HG03064 (cell line): ENCODE results near the gene SDCCAG8.

ENCODE experiments used
- ATAC-seq: cut with Tn5 transposase; IDR thresholded peaks from one replicate; pipeline ENCODE4 v1.9.1; 2021; ENCODE audit warnings: low read depth; ENCODE audit not compliant: unreplicated experiment

The SDCCAG8 gene

GRCh38 chr1:243378669-243379068, 122.8 kb downstream of the SDCCAG8 start:
- no peak for ATAC-seq

- ATAC-seq: no peak
Measured at GRCh38 chr1:243379208-243379607, 123.4 kb downstream of the SDCCAG8 start.

DNA sequence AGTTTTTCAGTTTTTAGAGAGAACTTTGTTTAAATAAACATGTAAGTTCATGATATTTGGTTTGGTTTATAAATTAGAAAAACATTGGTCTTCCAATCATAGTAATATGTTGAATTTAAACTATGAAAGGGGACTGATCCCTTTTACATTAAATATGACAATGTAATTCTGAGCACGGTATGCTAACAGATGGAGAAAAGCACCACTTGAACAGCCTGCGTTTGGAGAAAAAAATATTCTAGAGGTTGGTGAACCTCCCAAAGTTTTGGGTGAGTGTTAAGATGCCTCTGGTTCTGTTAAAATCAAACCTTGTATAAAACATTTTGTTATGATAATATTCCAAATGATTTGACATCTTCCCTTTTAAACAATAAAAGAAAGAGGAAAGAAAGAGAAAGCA, 123.9 kb downstream of the SDCCAG8 start:
- ATAC-seq: no peak

GRCh38 chr1:243388276-243388675, 132.4 kb downstream of the SDCCAG8 start:
- ATAC-seq: no peak

DNA sequence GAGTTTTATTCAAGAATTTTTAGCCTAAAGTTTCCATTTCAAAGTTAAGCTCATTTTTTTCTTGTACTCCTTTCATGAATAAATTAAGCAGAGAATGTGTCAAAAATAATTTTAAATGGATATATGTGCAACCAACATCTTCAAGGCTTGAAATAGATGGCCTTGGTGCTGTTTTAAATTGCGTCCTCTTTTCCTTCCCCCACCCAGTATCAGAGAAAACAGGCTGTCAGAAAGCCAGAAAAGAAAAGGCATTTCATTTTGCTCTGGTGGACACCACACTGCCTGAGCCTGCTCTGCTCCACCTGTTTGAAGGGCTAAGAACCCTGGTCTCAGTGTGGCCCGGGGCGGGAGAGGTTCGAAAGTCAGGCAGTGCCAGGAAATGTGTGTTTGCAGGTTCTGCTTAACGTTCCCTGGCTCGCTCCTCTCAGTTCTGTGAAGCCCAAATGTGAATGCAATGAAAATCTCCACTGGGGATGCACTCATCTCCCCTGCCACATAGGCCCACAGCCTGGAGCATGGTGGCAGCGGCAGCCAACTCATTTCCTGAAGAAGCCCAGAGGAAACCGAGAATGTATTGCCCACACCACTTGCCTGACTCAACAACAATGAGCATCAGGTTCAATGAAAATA, 134.4 kb downstream of the SDCCAG8 start:
- ATAC-seq: no peak

DNA sequence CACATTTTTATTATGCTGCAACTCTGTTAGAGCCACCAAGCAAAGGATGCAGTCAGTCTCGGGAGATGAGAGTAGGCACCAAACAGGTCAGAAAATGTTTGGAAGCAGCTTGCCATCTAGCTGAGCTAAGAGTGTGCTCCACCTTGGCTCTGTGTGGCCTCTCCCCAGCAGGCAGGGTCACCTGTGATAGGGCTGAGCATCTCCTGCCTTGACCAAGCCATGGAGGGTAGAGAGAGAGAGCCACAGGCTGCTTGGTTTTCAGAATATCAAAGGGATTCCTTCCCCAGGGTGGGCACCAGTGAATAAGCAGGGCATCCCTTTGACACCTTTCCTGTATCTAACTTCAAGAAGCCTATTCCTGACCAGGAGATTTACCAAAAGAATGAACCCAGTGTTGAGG, 135.5 kb downstream of the SDCCAG8 start:
- no peak for ATAC-seq

GRCh38 chr1:243393096-243393495, 137.3 kb downstream of the SDCCAG8 start:
- no peak for ATAC-seq

GRCh38 chr1:243394066-243394465, 138.2 kb downstream of the SDCCAG8 start:
- no peak for ATAC-seq

- no peak for ATAC-seq
Measured at GRCh38 chr1:243394601-243395464, 139.0 kb downstream of the SDCCAG8 start.

GRCh38 chr1:243396424-243396823, 140.6 kb downstream of the SDCCAG8 start:
- ATAC-seq: no peak

DNA sequence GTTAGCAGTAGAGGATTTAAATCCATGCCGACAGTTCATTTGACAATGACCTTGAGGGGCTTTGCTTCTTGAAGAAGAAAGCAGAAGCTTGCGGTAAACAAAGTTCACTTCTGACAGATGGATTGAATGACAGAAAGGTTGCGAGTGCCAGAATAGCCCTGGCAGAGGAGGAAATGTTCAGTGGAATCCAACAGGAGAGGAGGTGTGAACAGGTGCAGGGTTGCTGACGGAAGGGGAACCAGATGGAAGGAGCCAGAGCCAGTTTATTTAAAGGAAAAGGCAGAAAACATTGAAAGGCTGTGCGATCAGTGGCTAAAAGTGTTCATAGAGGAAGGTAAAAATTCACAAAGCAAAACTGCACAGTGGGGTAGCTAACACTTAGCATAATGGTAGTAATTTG, 141.0 kb downstream of the SDCCAG8 start:
- ATAC-seq: no peak

DNA sequence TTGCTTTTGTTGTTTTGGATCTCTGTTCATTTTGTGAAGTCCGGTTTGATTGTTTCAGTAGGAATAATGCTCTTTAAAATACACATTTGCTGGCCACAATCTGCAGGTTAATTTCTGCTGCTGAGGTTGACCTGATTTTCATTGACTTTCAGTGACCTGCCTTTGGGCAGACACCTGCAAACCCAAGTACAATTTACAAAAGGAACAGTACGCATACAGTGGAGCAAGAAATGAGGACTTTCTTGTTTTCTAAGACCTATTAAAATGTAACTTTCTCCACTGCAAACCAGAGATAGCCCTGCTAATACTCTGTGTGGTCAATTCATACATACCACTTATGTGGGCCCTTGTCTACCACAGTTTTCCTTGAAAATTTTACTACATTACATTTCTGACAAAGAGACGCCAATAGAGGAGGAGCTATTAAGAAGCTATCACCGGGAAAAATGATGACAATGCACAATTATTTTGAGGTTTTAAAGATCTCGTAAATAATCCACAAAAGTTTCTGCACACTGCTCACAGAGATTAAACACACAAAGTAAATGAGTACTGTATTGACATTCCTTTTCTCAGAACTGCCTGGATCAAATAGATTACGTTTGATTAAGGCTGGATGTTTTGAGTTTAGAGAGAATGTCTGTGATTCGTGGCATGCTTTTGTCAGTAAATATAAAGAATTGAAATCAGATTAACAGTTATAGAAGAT, 141.9 kb downstream of the SDCCAG8 start:
- ATAC-seq: no peak

GRCh38 chr1:243399561-243400155, 143.8 kb downstream of the SDCCAG8 start:
- no peak for ATAC-seq

DNA sequence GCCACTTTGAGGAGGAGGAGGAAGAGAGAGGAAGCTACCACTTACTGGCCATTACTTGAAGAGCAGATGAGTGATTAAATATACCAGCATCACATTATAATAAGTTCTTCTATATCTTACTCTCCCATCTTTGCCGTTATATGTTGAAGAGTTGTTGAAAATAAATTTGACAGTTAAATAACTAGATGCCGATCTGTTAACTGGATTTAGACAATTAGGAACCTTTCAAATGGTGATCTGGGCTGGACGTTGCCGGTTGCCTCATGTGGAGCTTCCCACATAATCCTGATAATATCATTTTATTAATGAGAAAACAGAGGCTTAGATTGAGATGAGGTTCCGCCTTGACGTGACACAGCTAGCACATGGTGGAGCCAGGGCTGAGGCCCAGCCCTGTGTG, 147.0 kb downstream of the SDCCAG8 start:
- no peak for ATAC-seq

- ATAC-seq: no peak
Measured at GRCh38 chr1:243406424-243406823, 150.6 kb downstream of the SDCCAG8 start.

- no peak for ATAC-seq
Measured at GRCh38 chr1:243407284-243408018, 151.6 kb downstream of the SDCCAG8 start.

- no peak for ATAC-seq
Measured at GRCh38 chr1:243408479-243408878, 152.6 kb downstream of the SDCCAG8 start.

DNA sequence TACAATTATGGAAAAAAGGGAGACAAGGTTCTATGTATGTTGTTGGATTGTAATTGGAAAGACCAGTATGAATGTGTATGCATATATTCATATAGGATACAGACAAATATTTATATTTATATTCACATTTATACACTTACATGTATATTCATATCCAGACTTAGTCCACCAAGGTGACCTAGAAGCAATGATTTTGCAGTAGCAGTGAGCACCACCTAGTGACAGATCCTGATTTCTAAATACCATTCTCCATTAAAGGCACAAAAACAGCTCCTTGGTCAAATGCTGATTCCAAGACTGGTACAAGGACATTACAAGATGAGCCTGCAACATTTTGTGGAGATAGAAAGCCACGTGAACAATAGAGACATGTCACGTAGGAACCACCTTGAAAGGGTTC, 153.4 kb downstream of the SDCCAG8 start:
- ATAC-seq: no peak

DNA sequence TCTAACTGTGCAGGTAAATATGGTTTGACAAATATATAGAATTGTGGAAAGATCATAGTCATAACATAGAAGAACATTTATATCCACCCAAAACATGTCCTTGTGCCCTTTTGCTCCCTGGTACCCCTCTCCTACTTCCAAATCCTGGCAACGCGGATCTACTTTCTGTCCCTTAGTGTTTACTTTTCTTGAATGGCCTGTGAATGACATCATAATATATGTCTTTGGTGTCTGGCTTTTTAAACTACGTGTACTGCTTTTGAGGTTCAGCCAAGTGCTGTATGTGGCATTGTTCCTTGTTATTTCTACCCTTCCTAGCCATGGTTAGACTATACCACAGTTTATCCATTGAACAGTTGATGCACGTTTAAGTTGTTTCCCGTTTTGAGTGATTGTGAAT, 155.6 kb downstream of the SDCCAG8 start:
- no peak for ATAC-seq

GRCh38 chr1:243413431-243414151, 157.8 kb downstream of the SDCCAG8 start:
- no peak for ATAC-seq
